ENCODE results near the gene MYO18A.

The MYO18A gene

GRCh38 chr17:29048440-29049368, 131.5 kb downstream of the MYO18A start:
- Mint-ChIP-seq H3K9me3 (no peaks in the 10 kb centered on the region), H3K4me3 (no peak overlapping the region), H3K27ac (no peak overlapping the region), H3K36me3 (ENCODE audit: low read depth) (no peaks in the 10 kb centered on the region), H3K27me3 (peaks cover 3% of the 10 kb centered on the region), H3K4me1 (ENCODE audit: low read depth) (peaks cover 10% of the 10 kb centered on the region)

GRCh38 chr17:29046473-29046839, 133.7 kb downstream of the MYO18A start:
- Mint-ChIP-seq H3K4me3 (no peak overlapping the region), H3K4me1 (ENCODE audit: low read depth) (peaks cover 21% of the 10 kb centered on the region), H3K27me3 (peaks cover 3% of the 10 kb centered on the region), H3K36me3 (ENCODE audit: low read depth) (no peaks in the 10 kb centered on the region), H3K27ac (no peak overlapping the region), H3K9me3 (no peaks in the 10 kb centered on the region)

GRCh38 chr17:29045734-29046472, 134.3 kb downstream of the MYO18A start:
- H3K27ac Mint-ChIP-seq, result peak overlapping the region; percentile 49
- no peaks in the 10 kb centered on the region for H3K36me3 Mint-ChIP-seq (ENCODE audit: low read depth)
- H3K4me3 Mint-ChIP-seq, result no peak overlapping the region

GRCh38 chr17:29045026-29045425, 135.2 kb downstream of the MYO18A start:
- Mint-ChIP-seq H3K27ac (no peak overlapping the region), H3K4me1 (ENCODE audit: low read depth) (peaks cover 21% of the 10 kb centered on the region), H3K4me3 (no peak overlapping the region), H3K27me3 (peaks cover 3% of the 10 kb centered on the region), H3K36me3 (ENCODE audit: low read depth) (no peaks in the 10 kb centered on the region), H3K9me3 (no peaks in the 10 kb centered on the region)

More at GRCh38 chr17:29045734-29046472, 134.3 kb downstream of the MYO18A start:
- Mint-ChIP-seq H3K27me3 (peaks cover 3% of the 10 kb centered on the region), H3K9me3 (no peaks in the 10 kb centered on the region), H3K4me1 (ENCODE audit: low read depth) (peaks cover 21% of the 10 kb centered on the region)

DNA sequence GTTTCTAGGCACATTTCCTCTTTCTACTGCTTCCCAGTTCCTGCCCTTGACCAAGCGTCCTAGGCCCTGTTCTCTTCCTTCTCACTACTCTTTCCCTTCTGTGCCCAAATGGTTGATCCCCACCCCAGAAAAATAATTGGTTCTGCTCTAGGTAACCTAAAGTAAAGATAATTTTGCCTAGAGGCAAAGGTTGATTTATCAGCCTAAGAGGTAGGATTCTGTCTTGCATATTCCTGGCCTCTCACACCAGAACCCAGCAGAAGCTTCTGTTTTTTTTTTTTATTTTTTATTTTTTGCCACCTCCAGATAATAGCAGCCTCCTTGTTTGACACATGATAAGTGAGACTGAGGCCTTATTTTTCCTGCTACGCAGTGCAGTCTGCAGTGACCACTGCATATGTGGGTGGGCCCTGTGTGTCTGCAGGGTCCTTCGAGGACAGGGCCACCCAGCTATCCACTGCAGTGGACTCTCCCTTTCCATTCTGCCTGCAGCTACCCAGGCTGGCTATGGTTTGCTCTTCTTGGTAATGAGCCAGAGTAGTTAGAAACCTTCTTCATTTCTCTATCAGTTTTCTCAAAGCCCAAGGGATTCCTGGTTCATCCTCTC, 136.6 kb downstream of the MYO18A start:
- Mint-ChIP-seq H3K27me3 (peaks cover 3% of the 10 kb centered on the region), H3K4me3 (no peak overlapping the region), H3K9me3 (no peaks in the 10 kb centered on the region), H3K27ac (no peak overlapping the region), H3K36me3 (ENCODE audit: low read depth) (no peaks in the 10 kb centered on the region), H3K4me1 (ENCODE audit: low read depth) (peaks cover 21% of the 10 kb centered on the region)

DNA sequence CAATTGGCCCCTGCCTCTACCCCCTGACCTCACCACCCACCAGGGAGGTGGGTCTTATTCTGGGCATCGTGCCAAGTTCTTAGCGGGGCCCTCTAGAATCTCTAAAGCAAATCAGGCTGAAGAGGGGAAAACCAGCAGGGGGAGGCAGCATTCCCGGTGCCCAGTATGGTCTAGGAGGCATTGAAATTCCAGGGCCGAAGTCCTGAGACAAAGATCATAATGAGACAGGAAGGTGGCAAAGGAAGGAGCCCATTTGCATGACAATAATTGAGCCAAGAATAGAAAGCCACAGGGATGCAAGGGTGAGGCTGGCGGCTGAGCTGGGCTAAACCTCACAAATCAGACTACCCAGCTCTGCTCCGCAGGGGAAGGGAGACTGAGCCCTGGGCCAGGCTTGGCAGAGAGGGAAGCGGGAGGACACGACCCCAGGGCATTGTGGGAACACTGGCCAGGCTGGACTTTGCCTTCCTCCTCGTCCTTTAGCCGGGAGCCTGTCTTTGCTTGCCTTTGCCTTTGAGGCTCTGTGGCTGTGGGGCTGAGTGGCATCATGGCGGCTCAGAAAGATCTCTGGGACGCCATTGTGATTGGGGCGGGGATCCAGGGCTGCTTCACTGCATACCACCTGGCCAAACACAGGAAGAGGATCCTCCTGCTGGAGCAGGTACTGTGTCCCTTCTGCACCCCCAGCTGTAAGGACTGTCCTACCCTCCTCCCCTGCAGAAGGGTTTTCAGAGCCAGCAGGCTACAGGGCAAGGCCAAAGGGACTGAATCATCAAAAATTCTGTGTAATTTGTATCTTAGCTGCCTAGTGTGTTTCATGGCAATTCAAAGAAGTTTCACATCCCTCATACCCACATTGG, 137.3 kb downstream of the MYO18A start, which contains the start of gene PIPOX:
Gene PIPOX, plus strand, starts transcription at position 463 of the 860 bp plus-strand sequence. Its CDS starts 85 bp downstream, at position 548.
- no peak within 1 kb of the TSS for H3K4me3 Mint-ChIP-seq
- peaks cover 16% of the 10 kb centered on the region for H3K4me1 Mint-ChIP-seq (ENCODE audit: low read depth)
- H3K36me3 Mint-ChIP-seq (ENCODE audit: low read depth), result no peaks in the 10 kb centered on the region
- H3K27me3 Mint-ChIP-seq, result peaks cover 3% of the 10 kb centered on the region
- no peaks in the 10 kb centered on the region for H3K9me3 Mint-ChIP-seq
- H3K27ac Mint-ChIP-seq, result no peak within 1 kb of the TSS

- no peaks in the 10 kb centered on the region for H3K9me3 Mint-ChIP-seq
- H3K27me3 Mint-ChIP-seq, result peaks cover 3% of the 10 kb centered on the region
- H3K27ac Mint-ChIP-seq, result no peak overlapping the region
- no peaks in the 10 kb centered on the region for H3K36me3 Mint-ChIP-seq (ENCODE audit: low read depth)
- H3K4me3 Mint-ChIP-seq, result no peak overlapping the region
- H3K4me1 Mint-ChIP-seq (ENCODE audit: low read depth), result peaks cover 16% of the 10 kb centered on the region
These were observed 138.0 kb downstream of the MYO18A start for GRCh38 chr17:29042026-29042678.

- no peaks in the 10 kb centered on the region for H3K9me3 Mint-ChIP-seq
- no peak overlapping the region for H3K27ac Mint-ChIP-seq
- H3K4me3 Mint-ChIP-seq, result no peak overlapping the region
- H3K36me3 Mint-ChIP-seq (ENCODE audit: low read depth), result no peaks in the 10 kb centered on the region
- peaks cover 16% of the 10 kb centered on the region for H3K4me1 Mint-ChIP-seq (ENCODE audit: low read depth)
- peaks cover 3% of the 10 kb centered on the region for H3K27me3 Mint-ChIP-seq
These were observed 138.6 kb downstream of the MYO18A start for GRCh38 chr17:29041571-29041970.

DNA sequence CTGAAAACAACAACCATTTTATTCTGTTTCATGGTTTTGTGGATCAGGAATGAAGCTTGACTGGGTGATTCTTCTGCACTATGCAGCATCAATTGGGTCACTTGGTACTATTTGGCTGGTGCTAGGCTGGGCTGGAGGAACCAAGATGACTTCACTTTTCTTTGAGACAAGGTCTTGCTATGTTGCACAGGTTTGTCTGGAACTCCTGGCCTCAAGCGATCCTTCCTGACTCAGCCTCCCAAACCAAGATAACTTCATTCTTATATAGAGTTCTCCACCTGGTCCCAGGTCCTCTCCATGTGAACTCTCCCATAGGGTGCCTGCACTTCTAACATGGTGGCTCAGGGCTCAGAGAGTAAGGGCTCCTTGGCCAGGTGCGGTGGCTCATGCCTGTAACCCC, 139.1 kb downstream of the MYO18A start:
- H3K4me1 Mint-ChIP-seq (ENCODE audit: low read depth), result peaks cover 16% of the 10 kb centered on the region
- H3K4me3 Mint-ChIP-seq, result no peak overlapping the region
- no peaks in the 10 kb centered on the region for H3K9me3 Mint-ChIP-seq
- no peaks in the 10 kb centered on the region for H3K36me3 Mint-ChIP-seq (ENCODE audit: low read depth)
- H3K27ac Mint-ChIP-seq, result no peak overlapping the region
- peaks cover 3% of the 10 kb centered on the region for H3K27me3 Mint-ChIP-seq

GRCh38 chr17:29039764-29040598, 140.2 kb downstream of the MYO18A start:
- H3K27ac Mint-ChIP-seq, result no peak overlapping the region
- H3K9me3 Mint-ChIP-seq, result no peaks in the 10 kb centered on the region
- peaks cover 6% of the 10 kb centered on the region for H3K27me3 Mint-ChIP-seq
- H3K4me3 Mint-ChIP-seq, result no peak overlapping the region
- peaks cover 11% of the 10 kb centered on the region for H3K4me1 Mint-ChIP-seq (ENCODE audit: low read depth)
- no peaks in the 10 kb centered on the region for H3K36me3 Mint-ChIP-seq (ENCODE audit: low read depth)

DNA sequence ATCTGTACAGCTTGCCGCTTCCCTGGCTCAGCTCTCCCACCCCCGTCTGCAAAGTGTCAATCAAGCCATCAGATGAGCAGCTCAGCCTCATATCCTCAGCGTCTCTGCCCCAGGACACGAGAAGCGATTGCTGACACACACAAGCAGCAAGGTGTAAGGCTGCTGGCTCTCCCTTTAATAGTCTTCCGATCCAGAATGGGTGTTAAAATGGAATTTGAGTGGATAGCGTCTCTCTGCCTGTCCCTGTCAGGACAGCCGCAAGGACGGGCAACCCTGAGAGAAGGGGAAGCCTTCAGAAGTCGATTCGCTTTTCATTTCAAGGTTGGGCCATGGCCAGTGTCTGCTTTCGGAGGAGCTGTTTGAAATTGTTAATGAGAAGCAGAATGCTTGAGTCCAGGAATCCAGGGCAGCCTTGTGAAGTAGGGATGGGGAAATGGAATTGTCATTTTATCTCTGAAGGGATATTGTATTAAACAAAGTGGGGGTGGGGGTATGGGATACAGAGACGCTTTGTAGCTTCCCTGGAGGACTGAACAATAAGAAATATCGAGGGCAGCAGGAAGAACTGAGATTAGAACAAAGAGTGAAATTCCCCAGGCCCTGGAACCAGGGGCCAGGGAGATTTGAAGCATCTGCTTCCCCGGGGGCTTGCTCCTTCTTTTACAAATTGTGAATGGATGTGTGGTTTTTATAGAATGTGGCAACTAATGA, 142.0 kb downstream of the MYO18A start:
- no peak overlapping the region for H3K27ac Mint-ChIP-seq
- H3K36me3 Mint-ChIP-seq (ENCODE audit: low read depth), result no peaks in the 10 kb centered on the region
- H3K9me3 Mint-ChIP-seq, result no peaks in the 10 kb centered on the region
- peaks cover 8% of the 10 kb centered on the region for H3K4me1 Mint-ChIP-seq (ENCODE audit: low read depth)
- H3K4me3 Mint-ChIP-seq, result no peak overlapping the region
- H3K27me3 Mint-ChIP-seq, result peaks cover 22% of the 10 kb centered on the region

GRCh38 chr17:29037739-29038084, 142.5 kb downstream of the MYO18A start:
- Mint-ChIP-seq H3K27me3 (peaks cover 27% of the 10 kb centered on the region), H3K27ac (no peak overlapping the region), H3K9me3 (no peaks in the 10 kb centered on the region), H3K4me3 (no peak overlapping the region), H3K4me1 (ENCODE audit: low read depth) (peaks cover 6% of the 10 kb centered on the region), H3K36me3 (ENCODE audit: low read depth) (no peaks in the 10 kb centered on the region)

- no peaks in the 10 kb centered on the region for H3K9me3 Mint-ChIP-seq
- H3K4me1 Mint-ChIP-seq (ENCODE audit: low read depth), result no peaks in the 10 kb centered on the region
- H3K27me3 Mint-ChIP-seq, result peaks cover 37% of the 10 kb centered on the region
- H3K27ac Mint-ChIP-seq, result no peak overlapping the region
- H3K36me3 Mint-ChIP-seq (ENCODE audit: low read depth), result no peaks in the 10 kb centered on the region
- H3K4me3 Mint-ChIP-seq, result no peak overlapping the region
These were observed 143.6 kb downstream of the MYO18A start for GRCh38 chr17:29036584-29036983.

Measured in stimulated activated naive CD8-positive, alpha-beta T cell treated with anti-CD3 and anti-CD28 coated beads, Interleukin-15, Interleukin-2, amounts not matched to agents 100 ng/mL and 50 ng/mL, for 24 hours (primary cell).